Activated CD8-positive, alpha-beta memory T cell treated with anti-CD3 and anti-CD28 coated beads, Interleukin-2, amount 50 U/mL, for 1 hour (primary cell): Measurements from ENCODE around the gene TPPP.
A peak's percentile ranks its signal among the peaks of the same experiment; 100 is the strongest.
"Not testable (repeated sequence)": the region's sequence is repeated elsewhere in the genome, so short reads cannot be mapped to it uniquely, and the experiment has no call there.

ENCODE experiments used
- DNase-seq: peaks from one replicate; pipeline ENCODE4 v3.0.0-alpha.2; 2020; ENCODE audit errors: extremely low read depth

The TPPP gene

DNA sequence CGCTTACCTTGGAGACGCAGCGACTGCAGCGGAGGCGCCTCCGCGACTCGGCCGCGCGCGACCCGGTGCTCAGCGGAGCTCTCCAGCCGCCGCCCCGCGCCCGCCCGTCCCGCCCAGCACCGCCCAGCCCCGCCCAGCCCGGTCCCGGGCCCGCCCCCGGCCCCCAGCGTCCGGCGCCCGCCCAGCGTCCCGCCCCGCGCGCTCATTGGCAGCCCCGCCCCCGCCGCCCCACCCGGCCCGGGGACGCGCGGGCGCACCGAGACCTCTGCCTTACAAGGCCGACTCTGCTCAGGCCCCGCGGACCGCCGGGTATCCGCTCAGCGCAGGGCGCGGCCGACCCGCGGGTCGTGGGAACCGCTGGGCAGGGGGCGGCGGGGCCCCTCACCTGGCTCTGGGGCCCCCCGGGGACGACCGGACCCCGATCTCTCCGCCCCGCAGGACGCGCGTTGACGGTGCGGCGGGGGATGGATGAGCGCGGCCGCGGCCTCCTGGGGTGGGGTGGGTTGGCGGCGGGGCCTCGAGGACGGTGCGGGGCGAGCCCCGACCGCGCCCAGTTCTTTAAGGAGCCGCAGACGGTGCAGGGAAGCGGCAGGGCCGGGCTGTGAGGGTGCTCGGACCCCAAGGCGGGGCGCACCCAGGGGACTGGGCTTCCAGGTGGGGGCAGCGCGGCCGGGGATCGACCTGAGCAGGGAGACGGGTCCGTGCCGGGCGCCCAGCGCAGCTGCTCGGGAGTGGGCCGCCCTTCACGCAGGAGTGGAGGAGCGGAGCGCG lies at the start of gene TPPP:
Gene TPPP, minus strand, starts transcription at position 82 of the 771 bp plus-strand sequence. CDS start 15,292 bp downstream, outside the sequence.
- DNase-seq = peak; percentile 29

DNA sequence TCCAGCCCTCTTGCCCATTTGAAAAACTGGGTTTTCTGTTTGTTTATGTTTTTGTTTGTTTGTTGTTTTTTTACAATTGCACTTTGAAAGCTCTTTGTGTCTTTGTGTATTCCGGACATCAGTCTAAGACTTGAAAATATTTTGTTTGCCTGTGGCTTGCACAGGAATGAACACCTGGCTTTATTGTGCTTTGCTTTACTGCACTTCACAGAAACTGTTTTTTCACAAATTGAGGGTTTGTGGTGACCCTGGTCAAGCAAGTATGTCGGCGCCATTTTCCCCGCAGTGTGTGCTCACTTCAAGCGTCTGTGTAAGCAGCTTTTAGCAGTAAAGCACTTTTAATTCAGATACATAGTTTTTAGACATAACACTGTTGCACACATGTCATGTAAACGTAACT lies 49.1 kb upstream of the TPPP start:
- not testable (repeated sequence) for DNase-seq

- DNase-seq = not testable (repeated sequence)
Observed at GRCh38 chr5:734145-734544, 41.0 kb upstream of the TPPP start.

DNA sequence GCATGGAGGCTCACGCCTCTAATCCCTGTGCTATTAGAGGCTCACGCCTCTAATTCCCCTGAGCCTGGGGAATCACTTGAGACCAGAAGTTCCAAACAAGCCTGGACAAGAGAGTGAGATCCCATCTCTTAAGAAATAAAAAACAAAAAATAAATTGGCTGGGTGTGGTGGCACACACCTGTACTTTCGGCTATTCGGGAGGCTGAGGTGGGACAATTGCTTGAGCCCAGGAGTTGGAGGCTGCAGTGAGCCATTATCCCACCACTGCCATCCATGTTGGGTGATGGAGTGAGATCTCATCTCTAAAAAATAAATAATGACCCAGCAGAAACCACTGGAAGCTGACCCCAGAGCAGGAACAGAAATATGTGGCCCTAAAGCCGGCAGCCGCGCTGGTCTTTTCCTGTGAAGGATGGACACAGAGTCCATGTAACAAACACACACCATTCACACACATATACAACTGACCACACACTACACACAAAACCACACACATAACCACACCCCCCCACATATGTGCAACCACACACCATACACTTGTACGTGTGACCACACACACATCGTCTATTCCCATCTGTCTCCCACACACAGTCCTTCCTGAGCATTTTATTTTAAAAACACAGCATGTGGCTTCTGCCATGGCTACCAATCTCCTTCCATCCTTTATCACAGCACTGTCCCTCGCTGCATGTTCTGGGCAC lies 39.8 kb upstream of the TPPP start:
- not testable (repeated sequence) for DNase-seq

- not testable (repeated sequence) for DNase-seq
Observed at GRCh38 chr5:729225-729624, 36.1 kb upstream of the TPPP start.

DNA sequence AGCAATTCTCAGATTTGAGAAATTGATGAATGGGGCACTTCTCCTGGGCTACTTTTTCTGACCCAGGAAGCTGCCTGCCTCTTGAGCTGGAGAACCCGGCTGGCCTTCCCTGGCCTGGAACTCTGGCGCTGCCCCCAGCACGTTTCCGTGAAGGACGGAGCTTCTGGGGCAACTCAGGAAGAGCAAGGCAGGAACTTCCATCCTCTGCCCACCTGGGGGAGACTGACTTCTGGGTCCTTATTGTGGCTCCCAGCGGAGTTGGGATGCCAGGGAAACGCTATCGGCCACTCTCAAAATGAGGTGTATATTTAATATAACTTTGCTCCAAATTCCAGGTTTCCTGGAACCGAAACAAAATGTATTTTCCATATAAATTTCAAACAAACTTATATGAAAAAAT lies 33.9 kb upstream of the TPPP start:
- DNase-seq = not testable (repeated sequence)

DNA sequence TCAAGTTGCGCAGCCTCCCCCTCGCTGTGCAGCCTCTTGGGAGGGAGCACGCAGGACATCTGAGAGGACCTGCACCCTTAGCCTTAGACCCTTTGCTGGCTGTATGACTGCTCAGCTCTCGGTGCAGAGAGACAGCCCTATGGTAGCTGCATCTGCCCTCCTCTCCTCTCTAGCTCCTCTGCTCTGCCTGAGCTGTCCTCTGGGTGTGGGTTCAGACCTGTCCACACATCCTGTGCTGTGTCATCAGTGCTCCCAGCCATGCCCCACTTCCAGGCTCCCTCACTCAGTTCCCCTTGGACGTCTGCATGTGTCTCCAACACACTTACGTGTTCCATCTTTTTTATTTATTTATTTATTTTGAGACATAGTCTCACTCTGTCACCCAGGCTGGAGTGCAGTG lies 30.7 kb upstream of the TPPP start:
- DNase-seq = not testable (repeated sequence)

DNA sequence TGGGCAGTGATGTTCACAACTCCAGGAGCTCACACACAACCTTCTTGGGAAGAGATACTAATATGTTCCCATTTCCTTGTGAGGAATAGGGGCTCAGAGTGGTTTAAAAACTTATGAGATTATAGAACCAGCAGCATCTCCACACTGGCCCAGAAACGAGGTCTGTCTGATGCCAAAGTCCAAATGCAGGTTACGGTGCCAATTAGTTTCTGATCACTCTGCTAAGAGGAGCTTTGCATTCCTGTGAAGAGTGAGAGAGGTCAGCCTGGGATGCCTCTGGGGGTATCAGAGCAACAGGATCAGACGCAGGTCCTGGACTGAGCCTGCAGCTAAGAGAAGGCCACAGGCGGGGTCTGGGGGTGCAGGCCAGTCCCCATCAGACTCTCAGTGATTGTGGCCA lies 30.2 kb upstream of the TPPP start:
- not testable (repeated sequence) for DNase-seq

DNA sequence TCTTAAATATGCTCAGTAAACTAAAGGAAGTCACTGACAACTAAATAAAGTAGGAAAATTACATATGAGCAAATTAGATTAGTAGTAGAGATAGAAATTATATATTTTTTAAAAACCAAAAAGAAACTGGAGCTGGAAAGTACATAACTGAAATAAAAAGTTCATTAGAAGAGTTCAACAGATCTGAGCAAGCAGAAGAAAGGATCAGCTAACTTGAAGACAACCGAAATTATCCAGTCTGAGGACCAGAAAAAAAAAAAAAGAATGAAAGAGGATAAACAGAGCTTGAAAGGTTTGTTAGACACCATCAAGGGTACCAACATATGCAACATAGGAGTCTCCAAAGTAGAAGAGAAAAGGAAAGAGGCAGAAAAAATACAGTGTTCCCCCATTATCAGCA lies 26.2 kb upstream of the TPPP start:
- not testable (repeated sequence) for DNase-seq

GRCh38 chr5:717143-717542 lies 24.0 kb upstream of the TPPP start:
- no peak for DNase-seq

- DNase-seq = not testable (repeated sequence)
Observed at GRCh38 chr5:716740-717139, 23.6 kb upstream of the TPPP start.

GRCh38 chr5:715636-716035 lies 22.5 kb upstream of the TPPP start:
- DNase-seq = not testable (repeated sequence)

GRCh38 chr5:714215-715118 lies 21.3 kb upstream of the TPPP start:
- DNase-seq = not testable (repeated sequence)

- DNase-seq = not testable (repeated sequence)
Observed at GRCh38 chr5:713686-714085, 20.5 kb upstream of the TPPP start.

- DNase-seq = not testable (repeated sequence)
Observed at GRCh38 chr5:708848-709517, 15.8 kb upstream of the TPPP start.

- not testable (repeated sequence) for DNase-seq
Observed at GRCh38 chr5:708374-708773, 15.2 kb upstream of the TPPP start.

DNA sequence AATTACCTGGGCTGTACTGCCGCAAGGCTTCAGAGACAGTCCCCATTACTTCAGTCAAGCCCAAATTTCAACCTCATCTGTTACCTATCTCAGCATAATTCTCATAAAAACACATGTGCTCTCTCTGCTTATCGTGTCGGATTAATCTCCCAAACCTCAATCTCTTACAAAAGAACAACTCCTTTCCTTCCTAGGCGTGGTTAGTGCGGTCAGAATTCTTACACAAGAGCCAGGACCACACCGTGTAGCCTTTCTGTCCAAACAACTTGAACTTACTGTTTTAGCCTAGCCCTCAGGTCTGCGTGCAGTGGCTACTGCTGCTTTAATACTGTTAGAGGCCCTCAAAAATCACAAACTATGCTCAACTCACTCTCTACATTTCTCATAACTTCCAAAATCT lies 13.0 kb upstream of the TPPP start:
- DNase-seq = not testable (repeated sequence)

DNA sequence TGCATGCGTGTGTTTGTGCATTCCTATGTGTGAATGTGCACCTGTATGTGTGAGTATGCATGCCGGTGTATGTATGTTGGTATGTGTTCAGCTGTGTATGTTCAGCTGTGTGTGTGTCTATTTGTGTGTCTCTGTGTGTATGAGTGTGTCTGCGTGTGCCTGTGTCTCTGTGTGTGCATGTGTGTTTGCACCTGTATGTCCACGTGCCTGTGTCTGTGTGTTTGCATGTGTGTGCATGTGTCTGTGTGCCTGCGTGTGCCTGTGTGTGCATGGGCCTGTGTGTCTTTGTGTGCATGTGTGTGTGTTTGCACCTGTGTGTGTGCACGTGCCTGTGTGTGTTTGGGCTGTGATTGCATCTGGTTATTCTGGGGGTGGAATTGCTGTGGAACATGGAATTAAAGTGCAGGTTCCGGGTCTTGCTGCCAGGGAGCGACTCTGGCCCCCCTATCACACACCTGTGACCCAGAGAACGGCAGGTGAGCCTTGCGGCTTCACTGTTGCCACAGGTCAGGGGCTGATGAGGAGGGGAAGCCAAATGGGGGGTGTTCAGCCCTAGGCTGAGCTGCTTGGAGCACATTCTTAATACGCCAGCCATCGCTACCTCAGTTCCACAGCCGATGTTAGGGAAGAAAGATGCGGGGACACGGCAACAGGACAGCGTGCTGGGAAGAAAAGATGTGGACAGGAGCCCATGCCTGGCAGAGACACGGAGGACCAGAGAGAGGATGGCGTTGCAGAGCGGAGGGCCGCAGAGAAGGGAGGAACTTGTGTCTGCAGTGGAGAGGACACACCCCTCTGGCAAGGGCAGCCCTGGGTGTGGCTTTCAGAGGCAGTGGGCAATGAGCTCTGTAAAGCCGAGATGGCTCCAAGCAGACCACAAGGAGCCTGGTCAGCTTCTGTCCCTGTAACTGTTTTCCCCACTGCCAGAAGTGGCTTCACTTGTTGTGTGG lies 3.9 kb upstream of the TPPP start:
- DNase-seq = not testable (repeated sequence)

DNA sequence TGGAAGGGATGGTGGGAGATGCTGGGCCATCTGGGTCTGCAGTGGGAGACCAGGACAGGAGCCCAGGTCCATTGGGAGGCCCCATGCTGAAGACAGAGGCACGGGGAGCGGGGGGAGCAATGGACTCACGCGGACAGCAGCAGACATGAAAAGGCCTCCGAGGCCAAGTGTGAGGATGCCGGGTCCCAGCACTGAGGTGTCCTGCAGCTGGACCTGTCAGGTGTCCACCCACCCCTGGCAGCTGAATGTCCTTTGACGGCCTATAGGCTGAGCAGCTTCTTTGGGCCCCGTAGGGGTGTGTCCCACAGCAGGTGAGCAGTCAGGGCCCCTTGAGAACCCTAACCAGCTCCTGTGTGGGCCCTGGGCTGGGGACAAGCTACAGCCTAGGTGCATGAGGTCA lies 3.0 kb upstream of the TPPP start:
- DNase-seq = not testable (repeated sequence)

- not testable (repeated sequence) for DNase-seq
Observed at GRCh38 chr5:695475-695874, 2.3 kb upstream of the TPPP start.
